Astrocyte of the hippocampus (primary cell): ENCODE results near the gene ALDH18A1.

Source experiments
- DNase-seq: peaks from one replicate; pipeline ENCODE4 v3.0.0; 2011; ENCODE audit warnings: low read depth, low spot score

The ALDH18A1 gene

DNA sequence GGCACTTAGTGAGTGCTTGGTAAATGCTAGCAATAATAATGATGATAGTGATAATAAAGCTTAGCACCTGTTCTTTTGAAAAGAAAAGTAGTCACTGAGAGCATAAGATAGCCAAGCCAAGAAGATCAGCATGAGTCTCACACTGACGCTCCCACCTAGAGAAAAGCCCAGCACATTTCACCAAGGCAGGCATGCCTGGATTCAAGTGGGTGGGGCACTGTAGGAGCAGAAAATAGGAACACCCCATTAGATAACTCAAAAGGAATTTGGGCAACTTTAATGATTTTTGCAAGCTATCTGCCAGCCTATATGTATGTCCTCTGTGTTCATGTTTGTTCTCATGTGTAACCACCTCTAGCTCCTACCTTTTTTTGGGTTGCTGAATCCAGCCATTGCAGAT, 77.2 kb downstream of the ALDH18A1 start:
- no peak for DNase-seq

DNA sequence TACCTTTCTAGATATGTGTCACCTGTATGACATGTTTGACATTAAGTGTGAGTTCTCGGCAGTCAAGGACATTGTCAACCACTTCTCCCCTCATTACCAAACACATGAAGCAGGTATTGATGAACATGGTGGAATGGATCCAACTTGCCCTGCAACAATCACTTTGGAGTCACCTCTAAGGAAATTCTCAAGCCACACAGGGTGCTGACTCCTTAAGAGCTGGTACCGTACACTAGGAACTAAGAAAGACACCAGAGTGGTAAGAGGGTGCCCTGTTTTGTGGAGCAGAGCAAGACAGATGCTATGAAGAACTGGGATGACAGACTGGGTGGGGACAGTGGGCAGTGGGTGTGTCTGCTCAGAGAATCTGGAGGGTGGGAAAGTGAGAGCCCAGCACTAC, 77.9 kb downstream of the ALDH18A1 start:
- DNase-seq = no peak

GRCh38 chr10:95574649-95575365, 81.7 kb downstream of the ALDH18A1 start:
- DNase-seq = no peak

GRCh38 chr10:95573964-95574604, 82.4 kb downstream of the ALDH18A1 start:
- DNase-seq = no peak

DNA sequence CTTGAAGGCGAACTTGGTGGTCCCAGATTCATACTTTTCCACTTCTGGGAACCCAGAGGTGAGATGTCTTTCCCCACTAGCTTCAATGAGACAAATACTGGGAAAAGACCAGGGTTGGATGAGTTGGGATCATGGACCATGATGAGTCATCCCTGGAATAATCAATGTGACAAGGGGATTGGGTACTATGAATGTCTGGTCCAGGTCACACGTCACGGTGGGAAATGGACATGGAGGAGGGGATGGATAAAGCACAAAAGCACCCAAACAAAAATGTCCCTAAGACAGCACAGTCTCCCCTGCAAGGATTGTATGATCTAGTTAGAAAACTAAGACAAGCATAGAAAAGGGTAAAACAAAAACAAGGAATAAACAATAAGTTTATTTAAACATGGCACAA, 83.0 kb downstream of the ALDH18A1 start:
- DNase-seq = no peak

- no peak for DNase-seq
Measured at GRCh38 chr10:95572131-95572820, 84.2 kb downstream of the ALDH18A1 start.

GRCh38 chr10:95571390-95571789, 85.1 kb downstream of the ALDH18A1 start:
- no peak for DNase-seq

DNA sequence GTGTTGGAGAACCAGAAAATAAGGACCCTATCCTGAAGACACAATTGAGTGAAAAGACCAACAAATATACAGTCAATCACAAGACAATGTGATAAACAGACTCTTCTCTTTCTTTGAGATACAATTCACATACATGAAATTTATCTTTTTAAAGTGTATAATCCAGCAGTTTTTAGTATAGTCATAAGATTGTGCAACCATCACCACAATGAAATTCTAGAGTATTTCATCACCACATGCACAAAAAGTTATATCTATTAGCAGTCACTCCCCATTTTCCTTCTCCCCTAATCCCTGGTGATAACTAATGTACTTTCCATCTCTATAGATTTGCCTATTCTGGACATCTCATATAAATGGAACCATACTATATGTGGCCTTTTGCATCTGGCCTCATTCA, 87.1 kb downstream of the ALDH18A1 start:
- DNase-seq = no peak

- peak; percentile 31 for DNase-seq
Measured at GRCh38 chr10:95567903-95568630, 88.4 kb downstream of the ALDH18A1 start.

DNA sequence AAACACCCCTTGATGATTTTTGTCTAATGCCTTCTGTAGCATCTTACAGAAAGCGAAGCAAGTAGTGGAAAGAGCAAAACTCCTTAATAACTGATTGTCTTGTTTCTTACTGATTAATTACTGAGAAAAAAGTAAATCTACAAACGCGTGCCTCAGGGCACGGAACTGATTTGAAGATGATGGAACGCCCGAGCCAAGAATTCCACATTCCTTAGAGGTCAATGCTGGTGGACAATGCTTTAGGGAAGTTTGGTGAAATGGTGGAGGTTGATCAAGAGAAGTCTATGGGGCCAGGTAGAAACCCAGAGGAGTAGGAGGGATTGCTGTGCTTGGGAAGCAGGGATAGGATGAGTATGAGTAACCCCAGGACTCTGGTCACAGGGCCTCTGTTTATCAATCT, 90.4 kb downstream of the ALDH18A1 start:
- DNase-seq = no peak

GRCh38 chr10:95565336-95565735, 91.2 kb downstream of the ALDH18A1 start:
- no peak for DNase-seq

- no peak for DNase-seq
Measured at GRCh38 chr10:95564291-95564690, 92.2 kb downstream of the ALDH18A1 start.

- no peak for DNase-seq
Measured at GRCh38 chr10:95562341-95562965, 94.1 kb downstream of the ALDH18A1 start.

- DNase-seq = no peak
Measured at GRCh38 chr10:95561864-95562177, 94.7 kb downstream of the ALDH18A1 start.

GRCh38 chr10:95561177-95561863, 95.2 kb downstream of the ALDH18A1 start, which contains the start of gene SORBS1:
TSS of gene SORBS1 (minus strand) at chr10:95561371. CDS start at chr10:95441135, 120,236 bp downstream.
- peak; percentile 99 for DNase-seq

DNA sequence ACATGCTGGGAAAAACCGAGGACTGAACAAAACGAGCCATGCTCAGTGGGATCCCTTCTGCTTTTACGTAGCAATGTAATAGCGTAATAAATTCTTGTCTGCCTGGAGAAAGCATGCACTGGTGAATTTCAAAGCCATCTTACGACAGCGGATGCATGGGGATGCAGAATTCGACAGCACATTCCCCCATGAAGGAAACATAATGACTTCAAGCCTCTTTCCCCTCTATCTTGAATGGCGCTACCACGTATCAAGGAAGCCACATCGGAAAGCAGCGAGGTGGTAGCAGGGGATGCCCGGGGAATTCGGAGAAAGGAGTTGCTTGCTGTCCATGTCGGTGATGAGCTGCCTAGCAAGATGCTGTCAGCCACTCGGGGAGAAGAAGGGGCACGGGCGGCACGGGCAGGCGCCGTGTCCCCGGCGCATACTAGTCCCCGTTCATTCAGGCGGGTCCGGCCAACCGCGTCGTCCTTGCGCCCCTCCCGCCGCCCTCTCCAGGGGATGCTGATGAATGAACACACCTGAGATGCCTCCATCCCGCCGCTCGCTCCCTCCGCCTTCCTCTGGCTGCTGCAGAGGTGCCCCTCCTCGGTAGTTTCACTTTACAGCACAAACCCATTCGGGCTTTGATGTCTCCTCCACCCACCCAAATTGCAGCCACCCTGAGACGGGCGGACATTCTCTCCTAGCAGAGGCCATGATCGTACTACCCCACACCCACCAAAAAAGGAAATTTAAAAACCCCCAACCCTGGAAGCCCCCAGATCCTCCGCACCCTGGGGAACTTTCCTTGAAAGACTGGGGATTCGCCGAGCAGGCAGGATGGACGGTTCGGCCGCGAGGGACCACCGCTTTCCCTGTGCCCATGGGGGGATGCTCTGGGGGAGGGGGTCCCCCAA, 96.0 kb downstream of the ALDH18A1 start:
- DNase-seq = peak; percentile 58

GRCh38 chr10:95559896-95560277, 96.6 kb downstream of the ALDH18A1 start:
- DNase-seq = no peak

DNA sequence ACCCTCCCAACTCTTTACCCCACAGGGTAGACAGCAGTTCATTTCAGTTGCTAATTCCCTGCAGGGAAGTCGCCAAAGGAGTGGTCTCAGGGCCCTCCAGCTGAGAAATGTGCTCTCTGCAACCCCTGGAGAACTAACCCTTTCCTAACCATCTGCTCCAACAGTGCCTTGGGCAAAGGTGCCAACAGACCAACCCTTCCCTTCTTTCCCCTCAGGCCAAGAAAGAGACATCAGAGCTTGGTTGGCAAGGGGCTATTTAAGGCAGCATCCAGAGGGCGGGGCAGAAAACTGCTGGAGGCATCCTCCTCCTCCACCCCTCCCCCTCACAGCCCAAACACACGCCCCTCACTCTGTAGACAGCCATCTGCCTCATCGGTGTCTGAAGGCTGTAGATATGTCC, 97.0 kb downstream of the ALDH18A1 start:
- DNase-seq = no peak

DNA sequence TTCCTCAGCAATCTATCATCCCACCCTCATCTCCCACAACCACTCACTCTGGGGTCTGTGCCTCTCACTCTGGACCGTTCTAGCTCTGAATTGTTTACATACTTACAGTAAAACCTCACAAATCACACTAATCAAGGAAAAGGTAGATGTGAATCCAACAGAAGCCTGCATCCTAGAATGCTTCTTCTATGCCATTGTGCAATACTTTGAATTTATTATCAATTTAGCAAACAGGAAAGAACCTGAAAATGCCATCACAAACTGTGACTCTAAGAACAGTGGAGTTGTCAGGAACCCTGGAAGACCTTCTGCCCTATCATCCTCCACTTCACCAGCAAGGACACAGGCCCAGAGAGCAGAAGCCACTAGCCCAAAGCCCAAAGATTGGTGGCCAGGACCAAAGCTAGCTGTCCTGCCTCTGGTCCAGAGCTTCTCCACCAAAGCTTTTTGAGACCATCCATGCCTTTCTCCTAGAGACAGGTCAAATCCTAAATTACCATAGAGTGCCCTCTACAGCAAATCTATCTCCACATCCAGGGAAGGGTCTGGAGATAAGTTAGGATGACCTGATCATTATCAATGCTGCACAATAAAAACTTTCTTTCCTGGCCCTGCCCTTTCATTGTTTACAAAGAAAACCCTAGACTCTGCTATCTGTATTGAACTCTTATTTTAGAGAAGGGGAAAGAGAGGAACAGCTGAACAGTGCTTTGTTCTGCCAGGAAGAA, 97.8 kb downstream of the ALDH18A1 start:
- no peak for DNase-seq
